Lower leg skin (tissue), 4 donors: ENCODE results near the gene FMC1. TPM values are rescaled to one million over a fixed set of nuclear protein-coding genes. Genes with fewer than 3 reads are reported as not detected.
A peak's percentile ranks its signal among the peaks of the same experiment; 100 is the strongest.

Experiments
- DNase-seq, 2 donors: peaks; one replicate each; pipeline ENCODE4 v3.0.0-alpha.2; 2019; ENCODE audit warnings: low spot score in 2 of 2
- H3K4me3 ChIP-seq: fragments of 200-600 bp; sonication (generic); 2 replicates; pipeline ENCODE4 v1.5.1; 2017; ENCODE audit warnings: mild to moderate bottlenecking, low read depth; ENCODE audit not compliant: poor library complexity, severe bottlenecking
- POLR2A ChIP-seq, 2 donors: fragments of 450-650 bp; IDR thresholded peaks; one replicate each; pipeline ENCODE4 v1.6.1; 2016 to 2017; ENCODE audit warnings: antibody characterized with exemption in 2 of 2, mild to moderate bottlenecking in 1 of 2, moderate library complexity in 1 of 2
- WGBS, 2 donors: methylation state at CpG; one replicate each; pipeline ENCODE4 v1.1.5; 2018; 5-methylcytosine and 5-hydroxymethylcytosine counted together
- intact Hi-C: fragments of 100-400 bp; cut with DNase I; formaldehyde crosslinking; loops from one replicate; pipeline ENCODE4 v1.15.0; 2023; ENCODE audit warnings: low total_unique reads
- total RNA-seq, 4 donors: library from RNA; depleted of rRNA; stranded (reverse); fragments of >200 nt; gene quantifications; one replicate each; pipeline ENCODE4 v1.1.0, GENCODE V29; 2016
- TF ChIP-seq, protein P1 (sequence below), 3 donors: fragments of 450-650 bp; IDR thresholded peaks; one replicate each; pipeline ENCODE4 v1.5.1; 2016; ENCODE audit warnings: antibody characterized with exemption in 3 of 3, mild to moderate bottlenecking in 3 of 3, moderate library complexity in 2 of 3

The FMC1 gene, protein sequence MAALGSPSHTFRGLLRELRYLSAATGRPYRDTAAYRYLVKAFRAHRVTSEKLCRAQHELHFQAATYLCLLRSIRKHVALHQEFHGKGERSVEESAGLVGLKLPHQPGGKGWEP
- total RNA-seq: 10 to 100 TPM in 2 of 4 donors, 1 to 10 TPM in 2; 3.9 to 12.3 (median 8.0) TPM

DNA sequence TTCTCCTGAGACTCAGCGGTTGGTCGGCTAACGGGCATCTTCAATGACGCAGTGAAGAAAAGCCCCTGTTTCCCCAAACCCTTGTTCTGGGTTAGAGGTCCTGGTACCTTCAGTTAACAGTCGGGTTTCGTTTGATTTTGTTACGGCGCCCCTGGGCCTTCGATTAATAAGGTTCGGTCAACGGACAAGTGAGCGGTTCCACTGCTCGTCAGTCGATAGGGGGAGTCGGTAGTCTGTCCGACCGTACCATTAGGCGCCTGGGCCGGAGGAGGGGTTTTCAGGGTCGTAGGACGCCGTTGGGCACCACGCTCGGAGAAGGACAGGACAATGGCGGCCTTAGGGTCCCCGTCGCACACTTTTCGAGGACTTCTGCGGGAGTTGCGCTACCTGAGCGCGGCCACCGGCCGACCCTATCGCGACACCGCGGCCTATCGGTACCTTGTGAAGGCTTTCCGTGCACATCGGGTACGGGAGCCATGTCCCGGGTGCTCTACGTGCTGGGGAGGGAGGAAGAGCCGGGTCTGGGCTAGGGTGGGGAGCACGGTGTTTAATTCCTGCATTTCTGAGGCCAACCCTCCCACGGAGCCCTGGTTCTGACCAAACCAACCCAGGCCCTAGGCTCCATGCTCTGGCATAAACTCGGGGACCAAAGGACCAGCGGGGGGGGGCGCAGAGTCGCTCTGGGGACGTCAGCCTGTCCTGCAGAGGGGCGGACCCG is at the start of gene FMC1:
TSS of gene FMC1 (plus strand) at position 280 of the 718 bp plus-strand sequence. CDS start at position 328, 48 bp downstream.
- peak; percentile 94 to 98 for DNase-seq
- TF ChIP-seq, protein P1, sequence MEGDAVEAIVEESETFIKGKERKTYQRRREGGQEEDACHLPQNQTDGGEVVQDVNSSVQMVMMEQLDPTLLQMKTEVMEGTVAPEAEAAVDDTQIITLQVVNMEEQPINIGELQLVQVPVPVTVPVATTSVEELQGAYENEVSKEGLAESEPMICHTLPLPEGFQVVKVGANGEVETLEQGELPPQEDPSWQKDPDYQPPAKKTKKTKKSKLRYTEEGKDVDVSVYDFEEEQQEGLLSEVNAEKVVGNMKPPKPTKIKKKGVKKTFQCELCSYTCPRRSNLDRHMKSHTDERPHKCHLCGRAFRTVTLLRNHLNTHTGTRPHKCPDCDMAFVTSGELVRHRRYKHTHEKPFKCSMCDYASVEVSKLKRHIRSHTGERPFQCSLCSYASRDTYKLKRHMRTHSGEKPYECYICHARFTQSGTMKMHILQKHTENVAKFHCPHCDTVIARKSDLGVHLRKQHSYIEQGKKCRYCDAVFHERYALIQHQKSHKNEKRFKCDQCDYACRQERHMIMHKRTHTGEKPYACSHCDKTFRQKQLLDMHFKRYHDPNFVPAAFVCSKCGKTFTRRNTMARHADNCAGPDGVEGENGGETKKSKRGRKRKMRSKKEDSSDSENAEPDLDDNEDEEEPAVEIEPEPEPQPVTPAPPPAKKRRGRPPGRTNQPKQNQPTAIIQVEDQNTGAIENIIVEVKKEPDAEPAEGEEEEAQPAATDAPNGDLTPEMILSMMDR (IDR thresholded peaks at IDR 0.05): peak in 1 of 3 donors; percentile 44
- peak in 1 of 2 donors; percentile 75 for TF ChIP-seq POLR2A (IDR thresholded peaks at IDR 0.05)
- WGBS, 2 donors: 0% methylated on average over 39 to 54 of the region's 54 CpGs
- peak within 1 kb of the TSS; percentile 72 for H3K4me3 ChIP-seq
- intact Hi-C loops: no loop called here

DNA sequence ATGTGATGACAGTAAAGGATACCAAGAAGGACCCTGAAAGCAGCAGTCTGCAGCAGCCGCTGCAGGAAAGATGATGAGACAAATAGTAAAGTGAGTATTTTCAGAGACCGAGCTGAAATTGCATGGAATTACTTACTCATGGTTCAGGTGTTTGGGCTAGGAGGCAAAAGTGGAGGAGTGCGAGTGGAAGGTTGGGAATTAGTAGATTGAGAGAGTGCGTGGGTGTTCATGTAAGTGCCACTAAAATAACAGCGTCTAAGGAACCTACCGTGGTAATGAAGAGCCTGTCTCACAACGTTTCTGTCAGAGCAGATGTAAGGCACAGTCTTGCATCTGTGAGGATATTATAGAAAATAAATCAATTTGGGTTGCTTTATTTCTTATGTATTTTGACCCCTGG is 48.3 kb upstream of the FMC1 start:
- 90 to 91% methylated on average over 7 of the region's 7 CpGs for WGBS, 2 donors
- no peak for TF ChIP-seq POLR2A (IDR thresholded peaks at IDR 0.05)
- TF ChIP-seq, protein P1 (IDR thresholded peaks at IDR 0.05): no peak
- no peak overlapping the region for H3K4me3 ChIP-seq
- intact Hi-C loops: no loop called here
- no peak for DNase-seq

DNA sequence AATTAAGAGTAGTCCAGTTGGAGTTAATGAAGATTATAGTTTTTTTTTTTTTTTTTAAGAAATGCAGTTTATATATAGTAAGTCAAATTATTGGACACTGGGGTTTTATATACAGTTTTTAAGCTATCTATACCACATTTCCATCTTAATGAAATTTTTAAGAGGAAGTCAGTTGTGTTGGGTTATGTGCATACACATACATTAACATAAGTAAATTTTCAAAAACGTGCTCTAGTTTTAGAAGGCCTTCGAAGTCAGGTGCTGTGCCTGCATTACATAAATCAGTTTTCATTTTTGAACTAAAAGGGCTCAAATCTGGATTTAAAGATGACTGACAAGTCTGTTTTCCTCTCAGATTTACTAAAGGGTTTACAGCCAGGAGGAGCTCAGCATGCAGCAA is 47.6 kb upstream of the FMC1 start:
- intact Hi-C loops: no loop called here
- H3K4me3 ChIP-seq: no peak overlapping the region
- WGBS, 2 donors: 91 to 92% methylated on average over 2 of the region's 2 CpGs
- TF ChIP-seq, protein P1 (IDR thresholded peaks at IDR 0.05): no peak
- TF ChIP-seq POLR2A (IDR thresholded peaks at IDR 0.05): no peak
- no peak for DNase-seq

DNA sequence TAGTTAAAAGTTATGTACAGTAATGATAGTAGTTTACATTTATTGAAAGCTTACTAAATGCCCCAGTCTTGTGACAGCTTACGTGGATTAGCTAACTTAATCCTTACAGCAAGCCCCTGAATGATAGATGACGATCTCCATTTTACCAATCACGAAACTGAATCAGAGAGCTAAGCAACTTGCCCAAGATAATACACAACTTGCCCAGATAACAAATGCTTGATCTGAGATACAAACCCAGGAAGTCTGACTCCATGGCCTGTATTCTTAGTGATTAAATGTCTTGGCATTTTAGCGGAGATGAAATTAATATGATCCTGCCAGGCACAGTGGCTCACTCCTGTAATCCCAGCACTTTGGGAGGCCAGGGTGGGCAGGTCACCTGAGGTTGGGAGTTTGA is 46.9 kb upstream of the FMC1 start:
- intact Hi-C loops: no loop called here
- no peak for TF ChIP-seq POLR2A (IDR thresholded peaks at IDR 0.05)
- TF ChIP-seq, protein P1 (IDR thresholded peaks at IDR 0.05): no peak
- DNase-seq: no peak
- no peak overlapping the region for H3K4me3 ChIP-seq
- 91% methylated on average over 4 of the region's 4 CpGs for WGBS, 2 donors

DNA sequence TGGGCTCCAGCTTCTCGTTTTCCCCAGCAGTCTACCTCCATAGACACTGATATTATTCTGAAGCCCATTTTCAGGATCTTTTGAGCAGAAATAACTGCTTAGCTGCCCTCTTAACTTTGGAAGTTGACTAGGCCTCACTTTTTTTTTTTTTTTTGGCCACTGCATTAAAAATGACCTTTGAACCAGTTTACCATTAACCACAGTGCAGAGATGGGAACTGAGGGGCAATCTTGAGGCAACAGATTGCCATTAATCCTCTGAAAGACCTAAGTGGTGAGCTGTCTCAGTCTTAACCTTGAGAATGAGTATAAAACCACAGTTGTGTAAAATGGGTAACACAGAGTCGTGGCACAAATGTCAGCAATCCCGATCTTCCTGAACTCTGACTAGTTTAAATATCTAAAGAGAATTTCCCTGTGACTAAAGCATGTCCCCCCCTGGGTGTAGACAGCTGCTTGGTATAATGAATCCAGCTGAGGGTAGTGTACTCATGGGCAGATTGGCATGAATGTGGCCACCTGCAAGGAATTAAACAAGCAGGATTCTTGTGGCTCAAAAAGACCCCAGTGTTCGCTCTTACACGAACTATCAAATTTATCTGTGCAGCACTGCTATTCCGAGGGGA is 46.1 kb upstream of the FMC1 start:
- no peak for DNase-seq
- no peak overlapping the region for H3K4me3 ChIP-seq
- 88 to 95% methylated on average over 6 of the region's 6 CpGs for WGBS, 2 donors
- no peak for TF ChIP-seq POLR2A (IDR thresholded peaks at IDR 0.05)
- TF ChIP-seq, protein P1 (IDR thresholded peaks at IDR 0.05): no peak
- intact Hi-C loops: no loop called here
